ENCODE data around the gene SLC18A2.

SLC18A2 gene

DNA sequence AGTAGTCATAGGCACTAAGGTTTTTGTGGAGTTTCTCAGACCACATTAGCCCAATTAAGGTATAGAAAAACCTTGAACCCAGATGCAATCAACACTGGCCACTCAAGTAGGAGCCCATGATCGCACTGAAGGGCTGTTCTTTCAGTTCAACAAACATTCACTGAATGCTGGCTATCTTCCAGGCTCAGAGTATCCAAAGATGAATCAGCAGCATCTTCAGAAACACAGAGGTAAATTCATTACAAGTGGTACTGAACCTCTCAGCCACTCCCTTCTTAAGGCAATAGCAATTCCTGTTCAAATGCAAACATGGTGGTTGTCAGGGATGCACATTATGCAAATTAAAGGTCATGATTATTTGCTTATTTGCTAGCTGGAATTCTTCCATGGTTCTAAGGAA, 26.5 kb upstream of the SLC18A2 start:
- TF ChIP-seq CTCF (IDR thresholded peaks at IDR 0.05; ENCODE audit: control insufficient read depth, insufficient read depth, low read depth, low read length, missing control alignments), result no peak
- H3K4me3 ChIP-seq (ENCODE audit: control insufficient read depth, low read depth, low read length), result no peak overlapping the region

GRCh38 chr10:117215079-117215478, 25.8 kb upstream of the SLC18A2 start:
- DNase-seq (ENCODE audit: low read depth), result no peak
- no peak overlapping the region for H3K4me3 ChIP-seq (ENCODE audit: control insufficient read depth, low read depth, low read length)
- no peak for TF ChIP-seq CTCF (IDR thresholded peaks at IDR 0.05; ENCODE audit: control insufficient read depth, insufficient read depth, low read depth, low read length, missing control alignments)

More for the DNA sequence above, 26.5 kb upstream of the SLC18A2 start:
- no peak for DNase-seq (ENCODE audit: low read depth)

DNA sequence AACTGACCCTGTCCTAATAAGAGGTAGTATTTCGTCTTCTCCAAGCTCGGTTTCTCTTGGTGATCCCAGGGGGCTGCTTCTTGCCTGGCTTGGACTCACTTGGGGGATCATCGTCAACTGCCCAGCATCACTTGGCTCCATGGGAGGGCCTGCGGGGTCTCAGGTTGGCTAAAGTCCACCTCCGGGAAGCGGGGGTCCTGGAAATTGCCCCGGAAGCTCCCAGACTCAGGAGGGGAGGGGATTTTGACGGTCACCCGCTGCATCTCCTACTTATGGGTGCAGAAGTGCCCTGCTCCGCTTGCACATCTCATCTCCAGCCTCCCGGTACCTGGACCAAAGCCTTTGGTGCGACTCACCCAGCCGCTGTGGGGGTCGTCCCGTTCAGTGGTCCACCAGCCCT, 24.9 kb upstream of the SLC18A2 start:
- DNase-seq (ENCODE audit: low read depth), result no peak
- peak overlapping the region; percentile 48 for H3K4me3 ChIP-seq (ENCODE audit: control insufficient read depth, low read depth, low read length)
- no peak for TF ChIP-seq CTCF (IDR thresholded peaks at IDR 0.05; ENCODE audit: control insufficient read depth, insufficient read depth, low read depth, low read length, missing control alignments)

DNA sequence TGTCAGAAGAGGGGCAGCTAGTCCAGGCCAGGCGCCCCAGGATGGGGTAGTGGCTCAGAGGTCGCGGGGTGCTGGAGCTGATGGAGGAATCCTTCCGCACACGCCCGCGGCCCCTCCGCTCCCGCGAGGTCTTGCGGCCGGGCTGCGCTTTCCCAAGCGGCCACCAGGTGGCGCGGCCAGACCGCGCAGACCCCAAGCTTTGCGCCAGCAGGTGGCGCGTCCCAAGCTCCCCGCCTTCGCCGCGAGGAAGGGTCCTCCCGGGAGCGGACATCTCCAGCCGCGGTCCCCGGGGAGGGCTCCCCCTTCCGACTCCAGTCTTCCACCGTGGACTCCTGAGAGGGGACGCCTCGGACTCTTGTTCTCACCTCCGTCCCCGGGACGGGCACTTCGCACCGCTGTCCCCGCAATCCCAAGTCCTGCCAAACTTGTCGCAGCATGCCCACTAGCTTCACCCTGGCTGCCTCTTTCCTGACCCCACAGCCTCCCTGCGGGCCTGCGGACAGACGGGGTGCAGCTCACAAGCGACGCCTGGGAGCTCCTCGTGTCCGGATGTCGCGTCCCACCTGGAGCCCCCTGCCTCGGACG, 24.2 kb upstream of the SLC18A2 start:
- peak; percentile 10 for DNase-seq (ENCODE audit: low read depth)
- TF ChIP-seq CTCF (IDR thresholded peaks at IDR 0.05; ENCODE audit: control insufficient read depth, insufficient read depth, low read depth, low read length, missing control alignments), result peak; percentile 100
- H3K4me3 ChIP-seq (ENCODE audit: control insufficient read depth, low read depth, low read length), result peak overlapping the region; percentile 48

DNA sequence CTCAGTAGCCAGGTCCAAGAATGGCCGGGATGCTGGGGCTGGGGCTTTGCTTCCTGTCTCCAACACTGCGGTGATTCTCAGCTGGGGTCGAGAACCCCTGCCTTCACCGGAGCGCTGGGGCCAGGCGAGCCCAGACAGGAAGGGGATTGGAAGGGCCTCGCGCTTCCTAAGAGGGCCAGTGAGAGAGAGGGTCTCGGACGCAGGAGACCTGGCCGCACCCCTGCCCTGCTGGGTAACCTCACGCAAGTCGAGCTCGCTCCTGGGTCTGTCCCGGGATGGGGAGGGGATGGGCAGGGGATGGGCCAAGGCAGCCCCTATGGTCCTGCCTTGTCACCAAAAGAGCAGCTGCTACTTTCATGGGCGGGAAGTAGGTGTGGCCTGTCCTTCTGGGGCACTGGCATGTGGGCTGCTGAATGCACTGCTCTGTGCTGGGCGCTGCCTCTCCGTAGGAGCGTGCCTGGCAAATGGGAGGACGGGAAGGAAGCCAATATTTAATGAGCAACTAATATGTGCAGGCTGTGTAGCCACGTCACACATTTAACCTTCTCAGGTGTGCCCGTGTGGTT, 23.6 kb upstream of the SLC18A2 start:
- H3K4me3 ChIP-seq (ENCODE audit: control insufficient read depth, low read depth, low read length), result peak overlapping the region; percentile 48
- no peak for DNase-seq (ENCODE audit: low read depth)
- TF ChIP-seq CTCF (IDR thresholded peaks at IDR 0.05; ENCODE audit: control insufficient read depth, insufficient read depth, low read depth, low read length, missing control alignments), result no peak

- no peak overlapping the region for H3K4me3 ChIP-seq (ENCODE audit: control insufficient read depth, low read depth, low read length)
- no peak for DNase-seq (ENCODE audit: low read depth)
- TF ChIP-seq CTCF (IDR thresholded peaks at IDR 0.05; ENCODE audit: control insufficient read depth, insufficient read depth, low read depth, low read length, missing control alignments), result no peak
Measured at GRCh38 chr10:117218654-117219053, 22.3 kb upstream of the SLC18A2 start.
